ENCODE measurements around the gene OR1K1. TPM values are rescaled to one million over a fixed set of nuclear protein-coding genes. Genes with fewer than 3 reads are reported as not detected.

OR1K1 gene
- total RNA-seq, 1 experiment from 2014 or later = not detected

DNA sequence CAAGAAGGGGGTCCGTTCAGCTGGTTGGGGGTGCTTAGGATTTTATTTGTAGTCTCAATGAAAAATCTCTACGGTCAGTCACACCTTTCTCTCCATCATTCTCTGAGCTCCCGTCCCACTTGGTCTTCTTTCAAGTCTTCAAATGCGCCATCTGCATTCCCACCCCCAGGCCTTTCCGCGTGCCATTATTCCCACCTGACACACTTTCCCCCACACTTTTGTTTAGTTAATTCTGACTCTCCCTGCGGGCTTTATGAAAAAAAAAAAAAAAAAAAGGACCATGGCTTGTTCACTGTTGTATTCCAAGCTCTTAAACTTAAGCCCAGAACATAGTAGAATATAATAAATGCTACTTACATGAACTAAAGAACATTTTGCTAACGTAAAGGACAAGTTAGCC is 22.9 kb upstream of the OR1K1 start:
- ChIA-PET POLR2A (ENCODE audit: low non-redundant PET) (no interaction called here), CTCF (no interaction called here)
- no TSS peak for BruUV-seq (replicated peaks)
- intact Hi-C loops (cut with micrococcal nuclease; ENCODE audit: unreplicated experiment) = no loop called here
- Histone ChIP-seq H3K4me3 (ENCODE audit: low read depth, low read length, poor library complexity, severe bottlenecking) (no peak overlapping the region), H3K36me3 (ENCODE audit: insufficient read depth, low read length, poor library complexity, severe bottlenecking) (no peaks in the 10 kb centered on the region), H3K27me3 (replicated peaks; ENCODE audit: insufficient read depth, low read depth, low read length, poor library complexity) (no peaks in the 10 kb centered on the region), H3K4me1 (ENCODE audit: insufficient read depth, low read length, poor library complexity, severe bottlenecking) (no peaks in the 10 kb centered on the region), H3K27ac (ENCODE audit: low read depth, low read length, poor library complexity, severe bottlenecking) (no peak overlapping the region), H3K9me3 (ENCODE audit: low read depth, low read length, poor library complexity, severe bottlenecking) (no peaks in the 10 kb centered on the region)
- TF ChIP-seq, protein P1, sequence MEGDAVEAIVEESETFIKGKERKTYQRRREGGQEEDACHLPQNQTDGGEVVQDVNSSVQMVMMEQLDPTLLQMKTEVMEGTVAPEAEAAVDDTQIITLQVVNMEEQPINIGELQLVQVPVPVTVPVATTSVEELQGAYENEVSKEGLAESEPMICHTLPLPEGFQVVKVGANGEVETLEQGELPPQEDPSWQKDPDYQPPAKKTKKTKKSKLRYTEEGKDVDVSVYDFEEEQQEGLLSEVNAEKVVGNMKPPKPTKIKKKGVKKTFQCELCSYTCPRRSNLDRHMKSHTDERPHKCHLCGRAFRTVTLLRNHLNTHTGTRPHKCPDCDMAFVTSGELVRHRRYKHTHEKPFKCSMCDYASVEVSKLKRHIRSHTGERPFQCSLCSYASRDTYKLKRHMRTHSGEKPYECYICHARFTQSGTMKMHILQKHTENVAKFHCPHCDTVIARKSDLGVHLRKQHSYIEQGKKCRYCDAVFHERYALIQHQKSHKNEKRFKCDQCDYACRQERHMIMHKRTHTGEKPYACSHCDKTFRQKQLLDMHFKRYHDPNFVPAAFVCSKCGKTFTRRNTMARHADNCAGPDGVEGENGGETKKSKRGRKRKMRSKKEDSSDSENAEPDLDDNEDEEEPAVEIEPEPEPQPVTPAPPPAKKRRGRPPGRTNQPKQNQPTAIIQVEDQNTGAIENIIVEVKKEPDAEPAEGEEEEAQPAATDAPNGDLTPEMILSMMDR (conservative IDR thresholded peaks at IDR 0.05; ENCODE audit: low read depth, low read length) = no peak
- TF ChIP-seq EZH2 (IDR thresholded peaks at IDR 0.05; ENCODE audit: borderline replicate concordance, low read depth, low read length, poor library complexity, severe bottlenecking) = no peak
- no peak for DNase-seq (ENCODE audit: low spot score)

DNA sequence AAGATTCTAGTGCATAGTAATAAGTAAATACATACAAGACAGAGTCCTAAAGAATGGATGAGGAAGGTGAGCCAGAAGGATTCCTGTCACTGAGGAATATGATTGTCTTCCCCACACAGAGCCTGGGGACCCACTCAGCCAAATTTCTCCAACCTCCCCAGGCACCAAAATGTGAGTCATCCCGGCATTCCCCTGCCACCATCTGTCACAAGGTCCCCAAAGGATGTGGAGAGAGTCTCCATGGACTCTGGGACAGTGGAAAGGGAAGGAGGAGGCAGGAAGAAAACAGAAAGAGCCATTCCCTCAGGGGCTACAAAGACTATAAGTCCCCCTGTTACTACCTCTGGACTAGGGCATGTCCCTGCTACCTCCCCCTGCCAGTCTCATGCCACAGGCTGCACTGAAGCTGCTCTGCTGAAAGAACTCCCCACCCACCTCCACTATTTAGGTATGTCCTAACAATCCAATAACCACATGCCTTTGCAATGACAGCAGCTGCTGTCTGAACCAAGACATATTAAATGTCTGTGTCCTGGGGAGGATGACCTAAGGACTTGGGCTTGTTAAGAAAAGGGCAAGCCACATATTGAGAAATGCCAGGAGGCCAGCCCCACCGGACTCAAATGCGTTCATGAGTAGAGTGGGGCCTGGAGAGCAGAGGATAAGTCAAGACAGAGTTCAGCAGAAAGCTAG is 21.8 kb upstream of the OR1K1 start:
- no peak for DNase-seq (ENCODE audit: low spot score)

DNA sequence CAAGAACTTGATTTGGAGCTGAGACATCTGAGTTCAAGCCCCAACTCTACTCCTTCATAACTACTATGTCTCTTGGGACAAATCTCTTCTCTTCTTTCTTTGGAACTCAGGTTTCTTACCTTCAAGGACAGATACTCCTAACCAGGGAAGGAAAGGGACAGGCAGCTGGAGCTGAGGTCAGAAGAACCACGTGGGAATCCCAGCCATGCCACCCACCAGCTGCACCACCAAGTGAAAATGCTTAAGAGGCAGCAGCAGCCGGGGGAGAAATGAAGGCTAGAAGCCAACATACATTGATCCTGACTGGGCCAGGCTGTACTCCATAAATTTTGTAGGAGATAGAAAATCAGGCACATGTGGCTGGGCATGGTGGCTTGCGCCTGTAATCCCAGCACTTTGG is 20.7 kb upstream of the OR1K1 start:
- Histone ChIP-seq H3K4me3 (ENCODE audit: low read depth, low read length, poor library complexity, severe bottlenecking) (no peak overlapping the region), H3K9me3 (ENCODE audit: low read depth, low read length, poor library complexity, severe bottlenecking) (no peaks in the 10 kb centered on the region), H3K4me1 (ENCODE audit: insufficient read depth, low read length, poor library complexity, severe bottlenecking) (no peaks in the 10 kb centered on the region), H3K27ac (ENCODE audit: low read depth, low read length, poor library complexity, severe bottlenecking) (no peak overlapping the region), H3K36me3 (ENCODE audit: insufficient read depth, low read length, poor library complexity, severe bottlenecking) (no peaks in the 10 kb centered on the region), H3K27me3 (replicated peaks; ENCODE audit: insufficient read depth, low read depth, low read length, poor library complexity) (no peaks in the 10 kb centered on the region)
- TF ChIP-seq, protein P1 (conservative IDR thresholded peaks at IDR 0.05; ENCODE audit: low read depth, low read length) = no peak
- no peak for TF ChIP-seq EZH2 (IDR thresholded peaks at IDR 0.05; ENCODE audit: borderline replicate concordance, low read depth, low read length, poor library complexity, severe bottlenecking)
- no peak for DNase-seq (ENCODE audit: low spot score)
- CTCF ChIA-PET = no interaction called here
- BruUV-seq (replicated peaks) = no TSS peak
- intact Hi-C loops (cut with micrococcal nuclease; ENCODE audit: unreplicated experiment) = no loop called here
- POLR2A ChIA-PET (ENCODE audit: low non-redundant PET) = no interaction called here

More for the DNA sequence above, 21.8 kb upstream of the OR1K1 start:
- H3K4me1 ChIP-seq (ENCODE audit: insufficient read depth, low read length, poor library complexity, severe bottlenecking) = no peaks in the 10 kb centered on the region
- intact Hi-C loops (cut with micrococcal nuclease; ENCODE audit: unreplicated experiment) = no loop called here
- H3K27ac ChIP-seq (ENCODE audit: low read depth, low read length, poor library complexity, severe bottlenecking) = no peak overlapping the region
- no peaks in the 10 kb centered on the region for H3K36me3 ChIP-seq (ENCODE audit: insufficient read depth, low read length, poor library complexity, severe bottlenecking)
- no TSS peak for BruUV-seq (replicated peaks)
- ChIA-PET CTCF (interaction anchor here (0.6 kb wide), 1 partner anchor 125 kb away, joined by 3 read pairs; no protein-coding TSS in a partner anchor), POLR2A (ENCODE audit: low non-redundant PET) (no interaction called here)
- no peaks in the 10 kb centered on the region for H3K9me3 ChIP-seq (ENCODE audit: low read depth, low read length, poor library complexity, severe bottlenecking)
- H3K4me3 ChIP-seq (ENCODE audit: low read depth, low read length, poor library complexity, severe bottlenecking) = no peak overlapping the region
- TF ChIP-seq, protein P1 (conservative IDR thresholded peaks at IDR 0.05; ENCODE audit: low read depth, low read length) = no peak
- no peak for TF ChIP-seq EZH2 (IDR thresholded peaks at IDR 0.05; ENCODE audit: borderline replicate concordance, low read depth, low read length, poor library complexity, severe bottlenecking)
- no peaks in the 10 kb centered on the region for H3K27me3 ChIP-seq (replicated peaks; ENCODE audit: insufficient read depth, low read depth, low read length, poor library complexity)

Measured in A673 (cell line).